ENCODE data around the gene PCSK4. TPM values are rescaled to one million over a fixed set of nuclear protein-coding genes. Genes with fewer than 3 reads are reported as not detected.

The PCSK4 gene
- total and polyA plus RNA-seq, 9 of the 15 experiments (the other 6 are each of a cell fraction or from before 2014, with no cell fraction given), result 0.01 to 9.1 (median 2.1) TPM; not detected in 1

GRCh38 chr19:1512671-1513498 lies 22.7 kb upstream of the PCSK4 start, which contains the start of gene ADAMTSL5 (continued):
- peak; percentile 44; the same call in 1 of the 2 replicates for TF ChIP-seq NKRF (IDR thresholded peaks at IDR 0.05; ENCODE audit: borderline replicate concordance)
- TF ChIP-seq SMAD3 (CRISPR knock-in tag; conservative IDR thresholded peaks at IDR 0.05), result no peak
- peak; percentile 86 for TF ChIP-seq POLR2G (IDR thresholded peaks at IDR 0.05; ENCODE audit: low read depth, low read length)
- TF ChIP-seq SAP30 (IDR thresholded peaks at IDR 0.05; ENCODE audit: borderline replicate concordance, insufficient read depth, low read depth, low read length, poor library complexity, severe bottlenecking), result no peak
- TF ChIP-seq ZNF253 (CRISPR knock-in tag; conservative IDR thresholded peaks at IDR 0.05), result no peak
- peak; percentile 63 for TF ChIP-seq ELF1 (tag; IDR thresholded peaks at IDR 0.05)
- TF ChIP-seq NFRKB (IDR thresholded peaks at IDR 0.05; ENCODE audit: low read depth), result no peak
- no peak for TF ChIP-seq NCOA4 (IDR thresholded peaks at IDR 0.05; ENCODE audit: partially characterized antibody)
- TF ChIP-seq MTA2 (IDR thresholded peaks at IDR 0.05; ENCODE audit: low read depth), result no peak
- TF ChIP-seq ZSCAN32 (CRISPR knock-in tag; IDR thresholded peaks at IDR 0.05), result 0 out of 2 replicates have a peak, but pooled peaks have one; percentile 16
- TF ChIP-seq YY1 (IDR thresholded peaks at IDR 0.05; ENCODE audit: borderline replicate concordance in 1 of 3, control insufficient read depth in 1 of 3, extremely low read depth in 1 of 3, insufficient read depth in 3 of 3, insufficient read length in 1 of 3, insufficient replicate concordance in 2 of 3, low read depth in 1 of 3, low read length in 2 of 3), result peak in 1 of 3 experiments; percentile 34
- peak in 1 of 2 experiments; percentile 95; a peak in 2 of 4 replicates for TF ChIP-seq NONO (IDR thresholded peaks at IDR 0.05; ENCODE audit: low read depth in 2 of 2, low read length in 1 of 2)
- no peak for TF ChIP-seq ZNF431 (CRISPR knock-in tag; IDR thresholded peaks at IDR 0.05)
- peak; percentile 94 for TF ChIP-seq ADNP (tag; IDR thresholded peaks at IDR 0.05)
- peak; percentile 92; the same call in 1 of the 2 replicates for TF ChIP-seq RB1 (IDR thresholded peaks at IDR 0.05; ENCODE audit: low read depth)
- TF ChIP-seq CC2D1A (IDR thresholded peaks at IDR 0.05), result peak; percentile 33; the same call in 1 of the 2 replicates
- TF ChIP-seq TAL1 (IDR thresholded peaks at IDR 0.05), result 0 out of 2 replicates have a peak, but pooled peaks have one; percentile 12
- peak; percentile 58; the same call in 1 of the 2 replicates for TF ChIP-seq MTA3 (IDR thresholded peaks at IDR 0.05; ENCODE audit: borderline replicate concordance)
- TF ChIP-seq NCOA1 (IDR thresholded peaks at IDR 0.05; ENCODE audit: low read depth), result 0 out of 2 replicates have a peak, but pooled peaks have one; percentile 19
- TF ChIP-seq DACH1 (IDR thresholded peaks at IDR 0.05; ENCODE audit: partially characterized antibody), result no peak
- TF ChIP-seq PBX2 (CRISPR knock-in tag; IDR thresholded peaks at IDR 0.05; ENCODE audit: low read depth), result no peak
- no peak for TF ChIP-seq PBX2 (tag; conservative IDR thresholded peaks at IDR 0.05; ENCODE audit: low read depth)
- TF ChIP-seq ZBTB7A (IDR thresholded peaks at IDR 0.05; ENCODE audit: borderline replicate concordance, control insufficient read depth, low read depth, low read length), result peak; percentile 89
- peak; percentile 53; the same call in 1 of the 2 replicates for TF ChIP-seq KLF1 (tag; IDR thresholded peaks at IDR 0.05)
